ENCODE data around the gene AGTPBP1. TPM values are rescaled to one million over a fixed set of nuclear protein-coding genes. Genes with fewer than 3 reads are reported as not detected.
A peak's percentile ranks its signal among the peaks of the same experiment; 100 is the strongest.

Gene AGTPBP1
- total and polyA plus RNA-seq, 2 of the 8 experiments (the other 6 are each of a cell fraction or from before 2014, with no cell fraction given) = 13.4 to 65.2 TPM

- TF ChIP-seq CHD7 (IDR thresholded peaks at IDR 0.05; ENCODE audit: insufficient replicate concordance, low read length) (no peak), POU5F1 (IDR thresholded peaks at IDR 0.05; ENCODE audit: low read depth, low read length) (no peak), TAF1 (IDR thresholded peaks at IDR 0.05; ENCODE audit: low read depth, low read length) (peak; percentile 29; the same call in 1 of the 2 replicates), TAF7 (optimal IDR thresholded peaks at IDR 0.05; ENCODE audit: borderline replicate concordance, low read depth, low read length) (no peak), CEBPB (IDR thresholded peaks at IDR 0.05; ENCODE audit: low read depth, low read length) (no peak), MAX (IDR thresholded peaks at IDR 0.05) (peak; percentile 78), SIX5 (IDR thresholded peaks at IDR 0.05; ENCODE audit: low read depth, low read length) (no peak), CTCF (IDR thresholded peaks at IDR 0.05; ENCODE audit: control extremely low read depth in 1 of 3, insufficient read depth in 1 of 3, low read depth in 1 of 3, low read length in 3 of 3) (no peak), KDM5A (IDR thresholded peaks at IDR 0.05; ENCODE audit: low read length) (no peak)
Measured at GRCh38 chr9:85723215-85723614, 18.5 kb downstream of the AGTPBP1 start (continued).

All from H1 (cell line).